Amniotic epithelial cell (primary cell): ENCODE measurements around the gene TMEM209.
"Not testable (repeated sequence)": the region's sequence is repeated elsewhere in the genome, so short reads cannot be mapped to it uniquely, and the experiment has no call there.

Source experiments
- DNase-seq: peaks from one replicate; pipeline ENCODE4 v3.0.0-alpha.2; 2010; ENCODE audit warnings: low read depth

The TMEM209 gene

DNA sequence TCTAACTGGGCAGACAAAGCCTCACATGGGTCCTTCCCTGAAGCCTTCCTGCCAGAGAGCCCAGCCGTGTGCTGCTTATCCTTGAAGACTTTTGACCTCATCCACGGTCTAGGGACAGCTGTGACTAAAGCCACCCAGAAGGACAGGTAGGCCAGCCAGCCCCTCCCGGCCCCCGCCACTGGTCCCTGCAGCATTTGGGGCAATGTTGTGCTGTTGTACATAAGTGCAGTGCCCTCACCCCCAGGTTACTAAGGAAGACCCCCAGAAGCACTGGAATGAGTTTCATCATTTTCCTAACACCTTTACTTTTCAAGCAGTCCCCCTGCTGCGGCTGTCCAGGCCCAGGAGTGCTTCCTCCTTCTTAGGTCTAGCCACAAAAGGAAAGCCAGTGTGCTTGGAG lies 43.0 kb downstream of the TMEM209 start:
- no peak for DNase-seq

DNA sequence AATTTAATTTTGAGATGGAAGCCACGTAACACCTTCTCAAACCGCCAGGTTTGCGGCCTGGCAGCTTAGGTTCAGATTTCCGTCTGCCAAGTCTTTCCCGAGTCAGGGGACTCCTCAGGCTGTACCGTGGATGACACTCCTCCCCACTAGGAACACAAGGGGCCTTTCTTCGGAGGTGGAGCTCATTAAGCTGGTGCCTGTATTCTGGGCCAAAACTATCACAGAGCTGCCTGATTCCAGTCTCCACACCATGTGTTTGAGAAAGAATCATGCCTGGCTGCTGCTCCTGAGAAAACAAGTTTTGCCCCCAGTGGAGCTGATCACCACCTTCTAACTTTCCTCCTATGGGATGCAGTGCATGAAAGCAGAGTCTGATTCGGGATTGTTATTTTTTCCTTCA lies 44.8 kb downstream of the TMEM209 start:
- DNase-seq, result no peak

- DNase-seq, result no peak
These were observed 45.2 kb downstream of the TMEM209 start for GRCh38 chr7:130160023-130160422.

DNA sequence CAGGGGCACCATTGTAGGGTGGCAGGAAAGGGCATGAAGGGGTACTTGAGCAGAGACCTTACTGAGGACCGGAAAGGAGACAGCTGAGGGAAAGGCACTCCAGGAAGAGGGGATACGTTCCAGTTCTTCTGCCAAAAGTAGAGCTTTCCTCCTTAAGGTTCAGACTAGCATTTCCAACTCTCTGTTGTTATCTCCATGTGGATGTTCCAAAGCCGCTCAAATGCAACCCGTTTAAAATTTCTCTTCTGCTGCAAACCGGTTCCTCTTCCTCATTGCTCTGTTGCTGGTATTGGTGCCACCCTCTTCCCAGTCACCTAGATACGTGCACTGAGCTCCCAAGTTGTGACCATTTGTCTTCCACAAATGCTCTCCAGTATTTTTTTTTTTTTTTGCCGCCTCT lies 47.5 kb downstream of the TMEM209 start:
- DNase-seq, result no peak

DNA sequence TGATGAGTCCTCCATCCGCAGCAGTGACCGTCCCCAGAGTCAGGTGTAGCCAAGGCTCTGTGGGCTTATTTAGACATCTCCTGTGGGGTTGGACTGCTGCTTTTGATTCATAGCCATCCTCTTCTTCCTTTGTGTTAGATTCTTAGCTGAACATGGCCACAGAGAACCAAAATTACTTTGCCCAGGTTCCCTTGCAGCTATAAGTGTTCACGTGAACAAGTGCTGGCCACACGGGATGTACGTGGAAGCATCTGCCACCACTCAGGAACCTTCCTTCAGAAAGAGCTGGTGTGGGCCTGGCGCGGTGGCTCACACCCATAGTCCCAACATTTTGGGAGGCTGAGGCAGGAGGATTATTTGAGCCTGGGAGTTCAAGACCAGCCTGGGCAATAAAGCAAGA lies 49.1 kb downstream of the TMEM209 start:
- no peak for DNase-seq

- DNase-seq, result no peak
These were observed 50.5 kb downstream of the TMEM209 start for GRCh38 chr7:130154501-130155317.

- no peak for DNase-seq
These were observed 51.1 kb downstream of the TMEM209 start for GRCh38 chr7:130154131-130154500.

GRCh38 chr7:130153211-130153908 lies 51.8 kb downstream of the TMEM209 start:
- DNase-seq, result no peak

- DNase-seq, result peak; percentile 68
These were observed 52.6 kb downstream of the TMEM209 start for GRCh38 chr7:130152493-130153210.

DNA sequence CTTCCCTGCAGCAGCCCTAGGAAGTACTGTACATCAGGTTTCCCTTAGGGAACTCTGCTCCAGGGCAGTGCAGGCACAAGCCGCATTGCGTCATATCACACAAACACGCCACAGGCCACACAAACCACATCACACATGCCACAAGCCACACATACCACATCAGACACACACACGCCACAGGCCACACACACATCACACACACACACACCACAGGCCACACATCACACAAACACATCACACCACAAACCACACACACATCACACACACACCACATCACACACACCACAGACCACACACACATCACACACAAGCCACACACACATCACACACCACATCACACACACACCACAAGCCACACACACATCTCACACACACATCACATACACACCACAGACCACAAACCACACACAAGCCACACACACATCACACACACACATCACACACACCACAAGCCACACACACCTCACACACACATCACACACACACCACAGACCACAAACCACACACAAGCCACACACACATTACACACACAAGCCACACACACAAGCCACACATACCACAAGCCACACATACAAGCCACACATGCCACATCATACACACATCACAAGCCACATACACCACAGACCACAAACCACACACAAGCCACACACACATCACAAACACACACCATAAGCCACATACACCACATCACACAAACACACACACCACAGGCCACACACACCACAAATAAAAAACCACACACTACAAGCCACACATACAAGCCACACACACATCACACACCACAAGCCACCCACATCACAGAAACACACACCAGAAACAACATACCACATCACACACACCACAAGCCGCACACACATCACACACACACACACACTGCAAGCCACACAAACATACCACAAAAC lies 53.4 kb downstream of the TMEM209 start:
- peak; percentile 76 for DNase-seq

DNA sequence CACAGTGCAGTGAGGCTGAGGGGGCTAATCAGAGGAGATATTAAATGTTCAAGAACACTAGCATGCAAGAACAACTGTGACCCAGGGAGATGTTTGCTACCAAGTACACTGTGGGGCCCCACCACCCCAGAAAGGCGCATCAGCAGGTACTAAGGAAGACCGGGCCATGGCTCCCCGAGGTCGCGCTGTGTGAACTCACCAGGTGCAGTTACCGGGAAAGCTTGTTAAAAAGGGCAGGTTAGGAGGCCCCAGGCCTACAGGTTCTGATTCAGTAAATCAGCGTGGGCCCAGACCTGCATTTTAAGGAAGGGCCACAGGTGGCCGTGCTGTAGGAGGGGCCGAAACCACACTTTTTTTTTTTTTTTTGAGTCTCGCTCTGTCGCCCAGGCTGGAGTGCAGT lies 54.6 kb downstream of the TMEM209 start:
- DNase-seq, result no peak

DNA sequence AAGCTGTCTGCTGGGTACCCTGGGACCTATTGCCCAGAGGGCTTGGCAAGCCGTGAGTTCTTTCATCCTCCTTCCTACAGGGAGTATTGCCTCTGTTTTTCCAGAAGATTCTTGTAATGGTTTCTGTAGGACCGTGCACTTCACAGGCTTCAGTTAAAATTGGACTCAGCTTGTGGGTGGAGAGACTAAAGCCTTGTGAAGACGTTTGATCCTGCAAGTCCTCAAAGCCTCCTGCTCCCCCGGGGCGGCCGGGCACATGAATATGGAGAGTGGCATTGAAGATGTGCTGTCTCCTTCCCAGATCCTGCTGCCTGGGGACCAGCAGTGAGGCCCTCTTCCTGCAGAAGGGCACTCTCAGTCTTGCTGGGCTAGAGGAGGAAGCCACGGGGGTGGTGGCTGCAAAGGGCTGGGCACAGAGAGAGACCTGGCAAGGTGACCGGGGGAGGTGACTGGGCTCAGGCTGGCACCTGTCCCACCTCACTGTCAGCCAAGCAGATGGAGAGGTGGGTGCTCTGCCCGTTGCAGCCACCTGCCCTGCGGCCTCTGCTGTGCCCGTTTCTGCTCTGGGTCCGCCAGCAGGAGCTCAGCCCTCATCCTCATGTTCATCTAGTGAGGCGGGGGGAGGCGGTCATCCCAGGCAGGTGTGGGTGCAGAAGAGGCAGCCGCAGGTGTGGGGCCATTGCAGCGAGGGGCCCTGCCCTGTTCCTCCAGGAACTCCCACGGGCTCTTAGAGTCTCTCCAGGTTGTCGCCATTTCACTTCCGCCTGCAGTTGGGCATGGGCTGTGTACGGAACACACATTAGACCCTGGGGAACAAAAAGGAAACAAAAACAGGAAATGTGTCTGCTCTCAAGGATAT lies 55.7 kb downstream of the TMEM209 start:
- DNase-seq, result no peak

GRCh38 chr7:130148561-130148960 lies 56.6 kb downstream of the TMEM209 start:
- DNase-seq, result no peak

DNA sequence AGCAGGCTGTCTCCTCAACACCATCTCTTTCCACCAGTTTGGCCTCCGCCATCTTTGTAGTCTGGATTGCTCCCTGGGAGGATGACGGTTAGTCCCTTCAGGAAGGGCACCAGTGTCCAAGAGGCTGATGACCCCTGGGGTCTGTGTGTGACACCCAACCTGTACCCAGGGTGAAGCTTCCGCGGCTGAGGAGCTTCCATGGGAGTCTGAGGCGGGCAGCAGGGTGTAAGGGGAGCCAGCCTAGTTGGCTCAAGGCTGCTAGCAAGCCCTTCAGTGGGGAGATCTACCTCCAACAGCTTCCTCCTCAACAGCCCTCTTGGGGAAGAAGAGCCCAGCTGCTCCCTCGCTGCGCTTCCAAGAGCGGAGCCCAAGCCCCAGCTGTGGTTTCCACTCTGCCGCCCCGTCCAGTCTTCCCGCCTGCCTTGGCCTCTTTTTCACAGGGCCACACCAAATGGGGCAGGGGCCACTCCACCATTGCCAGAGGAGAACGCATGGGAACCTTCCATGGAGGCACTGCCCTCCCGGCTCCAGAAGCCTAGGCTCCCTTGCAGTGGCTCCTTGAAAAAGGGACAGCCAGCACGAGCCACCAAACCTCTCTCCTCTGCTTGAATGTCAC lies 57.4 kb downstream of the TMEM209 start:
- DNase-seq, result no peak

GRCh38 chr7:130146693-130147405 lies 58.4 kb downstream of the TMEM209 start:
- DNase-seq, result peak; percentile 74

GRCh38 chr7:130146142-130146541 lies 59.1 kb downstream of the TMEM209 start:
- not testable (repeated sequence) for DNase-seq

DNA sequence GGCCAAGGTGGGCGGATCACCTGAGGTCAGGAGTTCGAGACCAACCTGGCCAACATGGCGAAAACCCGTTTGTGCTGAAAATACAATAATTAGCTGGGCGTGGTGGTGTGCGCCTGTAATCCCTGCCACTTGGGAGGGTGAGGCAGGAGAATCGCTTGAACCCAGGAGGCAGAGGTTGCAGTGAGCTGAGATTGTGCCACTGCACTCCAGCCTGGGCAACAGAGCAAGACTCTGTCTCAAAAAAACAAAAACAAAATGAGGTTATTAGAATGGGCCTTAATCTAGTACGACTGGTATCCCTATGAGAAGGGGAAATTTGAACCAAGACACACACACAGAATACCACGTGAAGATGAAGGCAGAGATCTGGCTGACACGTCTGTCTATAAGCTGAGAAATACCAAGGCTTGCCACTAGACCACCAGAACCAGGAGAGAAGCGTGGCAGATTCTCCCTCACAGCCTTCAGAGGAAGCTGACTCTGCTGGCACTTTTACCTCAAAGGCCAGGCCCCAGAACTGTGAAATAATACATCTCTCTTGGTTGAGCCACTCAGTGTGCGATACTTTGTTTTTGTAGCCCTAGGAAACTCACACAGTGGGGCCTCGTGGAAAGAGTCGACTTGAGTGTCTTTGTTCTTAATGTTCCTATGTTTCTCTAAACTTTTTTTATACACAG lies 59.6 kb downstream of the TMEM209 start:
- DNase-seq, result no peak

DNA sequence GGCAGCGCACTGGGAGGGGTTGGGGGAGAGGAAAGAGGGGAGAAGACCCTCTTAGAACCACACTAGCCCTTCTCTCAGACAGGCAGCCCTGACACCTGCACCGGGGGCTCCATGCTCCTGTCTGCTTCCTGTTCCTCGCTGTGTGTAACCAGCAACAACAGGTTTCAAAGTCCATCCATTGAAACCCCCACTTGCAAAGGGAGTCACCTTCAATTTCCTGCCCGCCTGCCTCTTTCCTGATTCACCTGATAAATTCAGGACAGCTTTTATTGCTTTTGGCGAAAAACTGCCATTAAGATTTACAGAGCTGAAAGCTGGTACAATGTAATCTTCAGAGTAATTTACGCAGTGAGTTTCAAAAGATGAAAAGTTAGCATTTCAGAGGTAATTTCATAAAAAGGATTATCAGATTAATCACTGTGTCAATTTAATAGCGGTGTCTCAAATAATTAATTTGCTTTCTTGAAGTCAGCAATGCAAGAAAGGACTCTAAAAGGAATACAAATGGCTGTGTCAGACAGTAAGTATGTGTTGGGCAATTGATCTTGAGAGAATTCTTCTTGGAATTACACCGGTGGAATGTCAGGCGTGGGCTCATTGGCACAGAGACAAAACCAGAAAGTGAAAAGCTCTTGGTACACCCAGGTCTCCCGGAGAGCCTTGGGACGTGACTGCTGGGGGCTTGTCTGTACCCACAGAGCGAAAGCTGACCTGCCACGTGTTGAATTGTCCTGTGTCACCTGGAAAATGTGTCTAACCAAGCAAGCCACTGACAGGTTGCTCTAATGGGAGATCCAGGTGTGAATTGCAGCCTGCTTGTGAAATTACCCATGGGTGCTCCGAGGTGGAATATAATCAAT lies 60.7 kb downstream of the TMEM209 start:
- DNase-seq, result peak; percentile 89
